ENCODE results near the gene PLP1. TPM values are rescaled to one million over a fixed set of nuclear protein-coding genes. Genes with fewer than 3 reads are reported as not detected.

PLP1 gene
- total RNA-seq, 1 experiment from 2014 or later: 3.4 TPM

- Histone ChIP-seq H3K9me3 (no peaks in the 10 kb centered on the region), H3K4me1 (no peaks in the 10 kb centered on the region), H3K27me3 (replicated peaks; ENCODE audit: control insufficient read depth, insufficient read depth, low read length) (no peaks in the 10 kb centered on the region), H3K4me3 (ENCODE audit: low read depth, low read length) (no peak overlapping the region), H3K36me3 (ENCODE audit: control insufficient read depth, insufficient read depth, low read length) (no peaks in the 10 kb centered on the region)
- Mint-ChIP-seq H3K4me3 (ENCODE audit: unreplicated experiment) (no peak overlapping the region), H3K27me3 (ENCODE audit: insufficient read depth, unreplicated experiment) (no peaks in the 10 kb centered on the region), H3K27ac (ENCODE audit: unreplicated experiment) (no peak overlapping the region), H3K9me3 (ENCODE audit: unreplicated experiment) (peaks cover 6% of the 10 kb centered on the region), H3K36me3 (ENCODE audit: insufficient read depth, unreplicated experiment) (peaks cover 6% of the 10 kb centered on the region), H3K4me1 (ENCODE audit: low read depth, unreplicated experiment) (peaks cover 13% of the 10 kb centered on the region)
- no TSS peak for BruUV-seq (replicated peaks)
- POLR2A ChIA-PET: no interaction called here
- DNase-seq: no peak
- intact Hi-C loops (cut with micrococcal nuclease; ENCODE audit: unreplicated experiment): no loop called here
- TF ChIP-seq CTCF (IDR thresholded peaks at IDR 0.05; ENCODE audit: insufficient read depth in 1 of 2, low read depth in 1 of 2, low read length in 1 of 2, severe bottlenecking in 1 of 2, unreplicated experiment in 1 of 2): no peak
- CTCF ChIA-PET: no interaction called here
Measured at GRCh38 chrX:103730147-103730795, 46.4 kb upstream of the PLP1 start.

GRCh38 chrX:103730796-103731493 lies 45.7 kb upstream of the PLP1 start:
- Mint-ChIP-seq H3K9me3 (ENCODE audit: unreplicated experiment) (peaks cover 6% of the 10 kb centered on the region), H3K4me1 (ENCODE audit: low read depth, unreplicated experiment) (peaks cover 13% of the 10 kb centered on the region), H3K36me3 (ENCODE audit: insufficient read depth, unreplicated experiment) (peaks cover 6% of the 10 kb centered on the region), H3K4me3 (ENCODE audit: unreplicated experiment) (no peak overlapping the region), H3K27ac (ENCODE audit: unreplicated experiment) (no peak overlapping the region), H3K27me3 (ENCODE audit: insufficient read depth, unreplicated experiment) (no peaks in the 10 kb centered on the region)
- H3K36me3 ChIP-seq (ENCODE audit: control insufficient read depth, insufficient read depth, low read length): no peaks in the 10 kb centered on the region
- no peak for TF ChIP-seq CTCF (IDR thresholded peaks at IDR 0.05; ENCODE audit: insufficient read depth in 1 of 2, low read depth in 1 of 2, low read length in 1 of 2, severe bottlenecking in 1 of 2, unreplicated experiment in 1 of 2)
- H3K27me3 ChIP-seq (replicated peaks; ENCODE audit: control insufficient read depth, insufficient read depth, low read length): no peaks in the 10 kb centered on the region
- no peak for DNase-seq
- ChIA-PET POLR2A (no interaction called here), CTCF (no interaction called here)
- BruUV-seq (replicated peaks): no TSS peak
- intact Hi-C loops (cut with micrococcal nuclease; ENCODE audit: unreplicated experiment): no loop called here
- H3K4me1 ChIP-seq: no peaks in the 10 kb centered on the region
- no peak overlapping the region for H3K4me3 ChIP-seq (ENCODE audit: low read depth, low read length)
- no peaks in the 10 kb centered on the region for H3K9me3 ChIP-seq

GRCh38 chrX:103733017-103733416 lies 43.6 kb upstream of the PLP1 start:
- TF ChIP-seq CTCF (IDR thresholded peaks at IDR 0.05; ENCODE audit: insufficient read depth in 1 of 2, low read depth in 1 of 2, low read length in 1 of 2, severe bottlenecking in 1 of 2, unreplicated experiment in 1 of 2): no peak
- no peak for DNase-seq
- H3K4me3 Mint-ChIP-seq (ENCODE audit: unreplicated experiment): no peak overlapping the region
- peaks cover 13% of the 10 kb centered on the region for H3K4me1 Mint-ChIP-seq (ENCODE audit: low read depth, unreplicated experiment)
- Histone ChIP-seq H3K4me3 (ENCODE audit: low read depth, low read length) (no peak overlapping the region), H3K27me3 (replicated peaks; ENCODE audit: control insufficient read depth, insufficient read depth, low read length) (no peaks in the 10 kb centered on the region), H3K4me1 (no peaks in the 10 kb centered on the region), H3K9me3 (no peaks in the 10 kb centered on the region), H3K36me3 (ENCODE audit: control insufficient read depth, insufficient read depth, low read length) (no peaks in the 10 kb centered on the region)
- CTCF ChIA-PET: no interaction called here
- H3K27ac Mint-ChIP-seq (ENCODE audit: unreplicated experiment): no peak overlapping the region
- BruUV-seq (replicated peaks): no TSS peak
- peaks cover 6% of the 10 kb centered on the region for H3K36me3 Mint-ChIP-seq (ENCODE audit: insufficient read depth, unreplicated experiment)
- POLR2A ChIA-PET: no interaction called here
- intact Hi-C loops (cut with micrococcal nuclease; ENCODE audit: unreplicated experiment): no loop called here
- H3K9me3 Mint-ChIP-seq (ENCODE audit: unreplicated experiment): peaks cover 6% of the 10 kb centered on the region
- H3K27me3 Mint-ChIP-seq (ENCODE audit: insufficient read depth, unreplicated experiment): no peaks in the 10 kb centered on the region

Measured in Caco-2 (cell line).